ENCODE data around the gene ZNF554. TPM values are rescaled to one million over a fixed set of nuclear protein-coding genes. Genes with fewer than 3 reads are reported as not detected.

ZNF554 gene
- total and polyA plus RNA-seq, 2 of the 8 experiments (the other 6 are each of a cell fraction or from before 2014, with no cell fraction given) = 1.8 to 5.7 TPM

DNA sequence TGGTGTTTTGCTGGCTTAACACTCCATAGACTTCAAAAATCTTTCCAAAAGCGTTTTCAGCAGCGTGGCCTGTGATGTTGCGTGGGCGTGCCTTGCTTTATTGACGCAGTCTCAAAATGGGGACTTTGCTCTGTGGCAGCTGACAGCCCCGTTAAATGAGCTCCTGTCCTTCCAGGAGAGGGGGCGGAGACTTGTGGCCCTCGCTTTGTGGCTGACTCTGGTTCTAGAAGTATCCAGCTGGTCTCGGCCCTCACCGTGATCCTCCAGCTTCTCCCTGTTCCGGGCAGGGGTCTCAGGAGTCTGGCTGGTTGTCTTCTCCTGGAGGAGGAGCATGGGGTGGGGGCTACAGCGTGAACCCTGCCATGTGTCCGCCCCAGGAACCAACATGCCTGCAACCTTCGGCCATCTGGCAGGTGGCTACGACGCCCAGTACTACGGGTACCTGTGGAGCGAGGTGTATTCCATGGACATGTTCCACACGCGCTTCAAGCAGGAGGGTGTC is 8.4 kb upstream of the ZNF554 start:
- Histone ChIP-seq H3K79me1 (ENCODE audit: low read depth, low read length) (no peaks in the 10 kb centered on the region), H3K18ac (ENCODE audit: extremely low read depth, low read length) (no peak overlapping the region), H2BK12ac (ENCODE audit: low read depth, low read length) (no peak overlapping the region), H3K4me2 (ENCODE audit: insufficient read depth in 1 of 2, low read depth in 2 of 2, low read length in 2 of 2) (no peak overlapping the region), H3K4me1 (replicated peaks in 1 of 4; ENCODE audit: control insufficient read depth in 3 of 4, insufficient read depth in 4 of 4, low read length in 3 of 4) (no peaks in the 10 kb centered on the region), H4K5ac (ENCODE audit: insufficient read length, low read depth, low read length) (no peak overlapping the region), H3K23me2 (ENCODE audit: low read depth, low read length) (no peaks in the 10 kb centered on the region), H4K91ac (replicated peaks; ENCODE audit: insufficient read length, low read length) (no peak overlapping the region), H3K9me3 (ENCODE audit: insufficient read depth in 2 of 2, low read depth in 1 of 2, low read length in 1 of 2) (no peaks in the 10 kb centered on the region), H2BK20ac (ENCODE audit: low read length) (no peak overlapping the region), H3K56ac (replicated peaks; ENCODE audit: insufficient read length, low read depth, low read length) (no peak overlapping the region), H4K8ac (ENCODE audit: extremely low read depth, insufficient read depth, low read length) (no peak overlapping the region), H4K20me1 (replicated peaks in 1 of 2; ENCODE audit: control insufficient read depth in 1 of 2, insufficient read depth in 2 of 2, low read length in 2 of 2) (peaks cover 7 to 17% of the 10 kb centered on the region in 2 experiments), H2BK120ac (replicated peaks; ENCODE audit: low read depth, low read length) (no peak overlapping the region), H3K9ac (replicated peaks in 1 of 4; ENCODE audit: extremely low read depth in 1 of 4, low read depth in 3 of 4, low read length in 3 of 4) (no peak overlapping the region), H3K4me3 (ENCODE audit: extremely low read depth in 1 of 4, insufficient read depth in 2 of 4, low read depth in 3 of 4, low read length in 4 of 4) (no peak overlapping the region), H3K4ac (replicated peaks; ENCODE audit: insufficient read length, low read depth, low read length) (no peak overlapping the region), H2BK5ac (ENCODE audit: low read depth, low read length) (no peak overlapping the region), H2AFZ (ENCODE audit: low read length) (no peak overlapping the region), H3K79me2 (ENCODE audit: control insufficient read depth in 1 of 2, insufficient read depth in 2 of 2, low read length in 2 of 2) (no peaks in the 10 kb centered on the region), H3K27me3 (replicated peaks in 1 of 4; ENCODE audit: control insufficient read depth in 3 of 4, extremely low read depth in 1 of 4, insufficient read depth in 3 of 4, low read length in 3 of 4) (no peaks in the 10 kb centered on the region), H2BK15ac (ENCODE audit: low read length) (no peak overlapping the region), H2AK5ac (ENCODE audit: low read depth, low read length) (no peak overlapping the region), H3K36me3 (ENCODE audit: control insufficient read depth in 2 of 4, insufficient read depth in 4 of 4, low read length in 3 of 4) (peaks cover 13 to 70% (median 53%) of the 10 kb centered on the region in 4 experiments; a peak in 6 of 8 replicates), H3K14ac (ENCODE audit: insufficient read length) (no peak overlapping the region), H3K27ac (ENCODE audit: low read depth, low read length) (no peak overlapping the region), H3K23ac (ENCODE audit: insufficient read length) (no peak overlapping the region)
- ChIA-PET CTCF (ENCODE audit: partially characterized antibody) (no interaction called here), POLR2A (ENCODE audit: partially characterized antibody) (interaction anchor here (1.0 to 1.6 kb wide), 3 partner anchors 12 to 30 kb away, joined by 3 to 6 read pairs (median 3); no protein-coding TSS in a partner anchor)
- 86% methylated on average over 20 of the region's 20 CpGs; no CpG with 5 or more reads in 1 of the 2 experiments for WGBS, 2 experiments (ENCODE audit: extremely low coverage in 1 of 2, insufficient coverage in 1 of 2, insufficient read length in 1 of 2, insufficient replicate concordance in 2 of 2, low coverage in 1 of 2, low lambda C conversion rate in 2 of 2, missing lambda C conversion rate in 1 of 2)
- DNase-seq (ENCODE audit: low read depth in 1 of 2, low spot score in 2 of 2) (no peak), FAIRE-seq (no peak)
- TF ChIP-seq TAF7 (optimal IDR thresholded peaks at IDR 0.05; ENCODE audit: borderline replicate concordance, low read depth, low read length) = no peak
- peak; percentile 21; the same call in 1 of the 2 replicates for TF ChIP-seq POLR2AphosphoS5 (IDR thresholded peaks at IDR 0.05; ENCODE audit: low read depth, low read length)
